NCI-H524 (cell line): ENCODE data around the gene AMER2.
A peak's percentile ranks its signal among the peaks of the same experiment; 100 is the strongest.

Source experiments
- DNase-seq, 2 experiments: peaks; one replicate each; lab custom pipeline; 2025; lab: John Stamatoyannopoulos, UW

The AMER2 gene

GRCh38 chr13:25151626-25152195, 20.4 kb downstream of the AMER2 start:
- DNase-seq: no peak

DNA sequence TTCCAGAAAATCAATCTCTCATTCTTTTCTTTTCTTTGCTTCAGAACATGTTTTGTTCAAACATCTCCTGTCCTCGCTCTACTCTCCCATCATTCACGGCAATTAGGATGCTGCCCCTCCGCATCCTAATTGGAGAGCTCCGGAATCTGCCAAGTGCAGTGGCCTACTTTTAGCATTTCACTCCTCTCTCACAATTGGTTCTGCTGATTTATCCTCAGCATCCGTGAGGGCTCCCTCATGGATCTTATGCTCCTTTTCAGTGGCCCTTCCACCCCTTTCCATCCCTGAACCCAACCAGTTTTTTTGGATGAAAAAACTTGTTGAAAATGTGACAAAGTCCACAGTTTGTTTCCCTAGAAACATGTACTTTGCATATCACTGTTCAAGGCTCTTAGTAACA, 22.4 kb downstream of the AMER2 start:
- DNase-seq: no peak

GRCh38 chr13:25148402-25148771, 23.7 kb downstream of the AMER2 start:
- no peak for DNase-seq

DNA sequence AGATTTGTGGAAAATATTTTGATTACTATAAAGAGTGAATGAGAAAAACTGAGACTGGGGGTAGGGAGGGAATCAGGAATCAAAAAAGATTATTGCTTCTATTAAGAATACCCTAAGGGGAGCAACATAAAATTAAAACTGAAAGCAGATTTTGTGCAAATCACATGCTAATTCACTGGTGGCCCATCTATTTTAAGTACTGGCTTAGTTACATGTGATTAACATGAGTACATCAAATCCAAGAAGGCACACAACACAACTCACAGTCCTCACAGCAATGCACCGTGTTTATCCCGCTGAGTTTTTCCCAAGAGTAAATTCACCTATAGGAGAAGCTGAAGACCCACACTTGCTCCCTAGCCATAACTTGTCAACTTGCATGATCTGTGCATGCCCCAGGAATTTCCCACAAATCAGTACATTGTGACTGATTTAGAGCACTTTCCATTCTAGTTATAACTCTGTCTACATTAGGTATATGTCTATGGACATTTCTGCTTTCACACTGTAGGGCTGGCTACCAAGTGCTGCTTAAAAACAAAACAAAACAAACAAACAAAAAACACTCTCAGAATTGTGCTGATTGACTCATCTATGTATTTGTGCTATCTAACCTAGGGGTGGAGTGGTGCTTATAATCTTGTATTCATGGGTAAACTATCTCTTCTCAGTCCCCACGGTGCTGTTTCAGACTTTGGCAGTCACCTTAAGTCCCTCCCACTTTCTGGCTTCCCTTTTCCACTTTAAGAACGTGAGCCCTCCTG, 24.3 kb downstream of the AMER2 start:
- DNase-seq: no peak

DNA sequence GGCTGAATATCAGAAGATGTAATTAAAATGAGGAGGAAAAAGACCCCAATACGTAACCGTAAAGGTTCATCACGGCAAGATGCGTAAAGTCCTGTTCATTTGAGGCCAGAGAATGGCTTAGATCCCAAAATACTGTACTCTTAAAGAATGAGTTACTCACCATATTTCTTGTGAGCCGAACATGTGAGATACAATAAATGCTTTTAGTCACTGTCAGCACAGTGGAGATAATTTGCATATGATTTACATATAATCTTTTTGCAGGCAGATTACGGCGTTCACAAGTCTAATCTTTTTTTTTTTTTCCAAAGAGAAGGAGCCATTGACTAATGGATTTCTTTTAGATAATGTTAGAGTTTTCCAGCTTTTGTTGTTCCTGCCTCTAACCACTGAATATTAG, 28.4 kb downstream of the AMER2 start:
- DNase-seq: no peak

- no peak for DNase-seq
These were observed 31.0 kb downstream of the AMER2 start for GRCh38 chr13:25141042-25141441.

DNA sequence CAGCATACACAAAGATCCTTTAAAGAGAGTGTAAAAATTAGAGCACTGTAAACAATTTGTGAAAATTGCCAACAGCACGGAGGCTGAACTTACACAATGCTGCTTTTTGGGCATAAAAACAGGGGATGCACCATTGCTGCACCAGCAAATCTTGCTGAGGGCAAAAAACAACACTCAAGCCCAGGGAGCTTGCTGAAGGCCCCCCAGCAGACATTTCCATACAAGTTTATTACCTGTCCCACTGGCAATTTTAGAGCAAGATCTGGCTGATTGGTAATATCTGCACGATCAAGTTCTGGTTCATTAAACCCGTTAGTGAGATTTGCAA, 34.3 kb downstream of the AMER2 start:
- DNase-seq: no peak

GRCh38 chr13:25136880-25137787, 35.0 kb downstream of the AMER2 start:
- DNase-seq: no peak

DNA sequence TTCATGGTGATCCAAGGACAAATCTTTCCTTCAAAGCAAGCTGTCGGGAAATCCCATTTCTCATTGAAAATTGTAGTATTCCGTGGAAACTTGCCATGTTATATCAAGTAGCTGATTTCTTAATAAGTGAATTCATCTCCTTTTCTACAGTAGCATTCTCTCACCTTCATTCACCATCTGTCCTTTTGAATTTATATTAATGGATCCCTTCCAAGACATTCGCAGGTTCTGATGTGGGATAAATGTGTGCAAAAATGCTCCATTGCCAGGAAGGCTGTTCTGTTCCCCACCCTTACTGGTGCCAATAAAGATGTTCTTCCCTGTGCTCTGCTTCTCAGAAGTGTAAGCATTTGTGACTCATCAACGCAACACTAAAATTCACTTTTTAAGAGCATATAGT, 36.2 kb downstream of the AMER2 start:
- no peak for DNase-seq

DNA sequence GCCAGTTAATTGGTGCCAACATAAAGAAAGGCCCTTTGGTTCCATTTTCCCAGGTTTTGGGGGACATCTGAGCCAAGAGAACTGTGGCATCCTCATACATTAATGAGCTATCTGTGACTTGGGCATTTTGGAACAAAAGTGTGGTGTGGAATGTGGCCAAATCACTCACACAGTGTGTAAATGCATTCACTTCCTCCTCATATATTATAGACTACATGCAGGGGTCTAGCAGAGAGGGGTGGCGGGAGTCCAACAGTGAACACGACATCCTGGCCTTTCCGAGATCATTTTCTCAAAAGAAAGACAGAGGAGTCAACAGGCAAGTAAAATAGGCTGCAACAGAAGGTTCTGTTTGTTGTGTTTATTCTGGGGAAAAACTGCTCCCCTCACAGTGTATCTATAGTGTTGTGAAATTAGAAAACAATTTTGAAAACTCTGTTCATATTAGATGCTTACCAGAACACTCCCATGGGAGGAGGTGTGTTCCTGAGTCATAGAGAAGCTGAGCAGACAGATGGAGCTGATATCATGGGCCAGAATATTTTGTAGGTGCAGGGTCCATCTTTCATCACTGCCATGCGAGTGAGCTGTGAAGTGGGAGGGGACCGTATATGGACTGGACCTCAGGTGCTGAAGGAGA, 39.2 kb downstream of the AMER2 start:
- DNase-seq: peak in 1 of 2 experiments; percentile 64

DNA sequence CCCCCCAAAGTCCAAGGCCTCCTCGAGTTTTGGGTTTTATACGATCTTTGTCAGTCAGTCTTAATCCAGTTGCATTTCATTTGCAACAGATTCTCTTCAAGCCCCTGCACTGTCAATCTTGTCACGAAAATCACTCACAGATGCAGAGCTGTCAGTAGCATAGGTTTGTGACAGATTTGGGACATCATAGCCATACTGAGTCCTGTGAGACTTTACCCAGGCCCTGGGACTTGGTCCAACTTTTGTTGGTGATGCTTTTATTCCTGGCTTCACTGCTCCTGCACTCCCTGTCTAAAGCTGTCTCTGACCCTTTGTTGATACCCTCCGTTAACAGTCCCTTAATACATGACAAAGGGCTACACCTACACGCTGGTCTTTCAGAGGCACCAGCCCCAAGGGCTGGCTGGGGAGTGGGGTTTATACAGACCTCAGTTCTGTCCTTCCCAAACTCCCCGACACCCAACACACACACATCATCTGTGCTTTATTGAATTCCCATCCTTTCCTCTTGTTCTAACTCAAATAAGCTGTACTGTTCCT, 40.1 kb downstream of the AMER2 start:
- DNase-seq: no peak

GRCh38 chr13:25130944-25131343, 41.1 kb downstream of the AMER2 start:
- DNase-seq: no peak

DNA sequence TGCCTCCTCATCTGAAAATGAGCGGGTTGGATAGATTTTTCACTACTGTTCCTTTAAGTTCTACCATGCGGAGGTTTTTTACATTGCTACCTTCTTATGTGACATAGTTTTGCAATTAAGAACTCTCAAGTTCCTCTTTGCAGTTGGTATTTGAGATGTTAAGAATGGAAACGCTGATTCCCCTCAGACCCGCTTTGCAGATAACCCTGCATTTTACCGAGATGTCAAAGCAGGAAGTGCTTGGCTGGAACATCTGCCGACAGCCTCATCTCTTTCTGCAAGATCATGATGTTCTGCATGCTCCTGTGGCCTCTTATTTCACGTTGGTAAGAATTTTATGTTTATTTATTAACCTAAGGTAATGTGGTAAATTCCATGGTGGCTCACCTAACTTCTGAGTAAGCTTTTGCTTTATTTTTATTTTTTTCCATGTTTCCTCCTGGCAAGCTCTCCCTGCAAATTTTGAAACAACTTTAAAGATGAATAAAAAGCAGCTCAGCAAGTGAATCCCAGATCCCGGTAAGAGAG, 53.6 kb downstream of the AMER2 start:
- no peak for DNase-seq

DNA sequence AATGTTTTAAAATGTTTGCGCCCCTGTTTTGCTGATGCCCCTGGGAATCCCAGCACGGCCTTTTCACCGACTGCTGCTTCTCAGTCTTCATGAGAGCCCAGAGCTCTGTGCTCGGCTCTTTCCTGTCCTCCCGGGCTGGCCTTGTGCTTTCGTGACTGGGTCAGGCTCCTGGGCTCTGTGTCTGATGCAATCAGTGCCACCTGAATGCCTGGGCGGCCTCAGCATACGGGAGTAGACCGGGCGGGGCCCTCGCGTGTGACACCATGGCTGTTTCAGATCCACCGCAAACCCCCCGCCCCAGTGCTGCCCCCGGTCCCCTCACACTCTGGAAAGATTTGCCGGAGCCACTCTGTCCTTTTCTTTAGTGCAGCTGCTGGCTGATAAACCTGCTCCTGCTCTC, 54.8 kb downstream of the AMER2 start:
- no peak for DNase-seq

DNA sequence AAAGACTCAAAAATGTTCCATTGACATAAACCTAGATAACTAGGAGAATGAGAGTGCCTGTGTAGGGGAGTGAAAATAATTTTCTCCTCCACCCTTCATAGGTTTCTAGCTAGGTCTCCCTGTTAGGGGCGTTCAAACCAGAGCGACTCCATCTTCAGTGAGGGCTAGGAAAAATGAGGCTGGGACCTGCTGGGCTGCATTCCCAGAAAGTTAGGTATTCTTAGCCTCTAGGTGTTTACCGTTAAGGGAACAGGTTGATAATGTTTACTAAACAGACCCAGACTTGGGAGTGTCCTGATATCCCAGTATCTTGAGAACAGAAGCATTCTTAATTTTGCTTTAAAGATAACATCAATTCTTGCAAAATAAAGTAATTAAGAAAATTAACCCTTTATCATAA, 56.0 kb downstream of the AMER2 start:
- no peak for DNase-seq

DNA sequence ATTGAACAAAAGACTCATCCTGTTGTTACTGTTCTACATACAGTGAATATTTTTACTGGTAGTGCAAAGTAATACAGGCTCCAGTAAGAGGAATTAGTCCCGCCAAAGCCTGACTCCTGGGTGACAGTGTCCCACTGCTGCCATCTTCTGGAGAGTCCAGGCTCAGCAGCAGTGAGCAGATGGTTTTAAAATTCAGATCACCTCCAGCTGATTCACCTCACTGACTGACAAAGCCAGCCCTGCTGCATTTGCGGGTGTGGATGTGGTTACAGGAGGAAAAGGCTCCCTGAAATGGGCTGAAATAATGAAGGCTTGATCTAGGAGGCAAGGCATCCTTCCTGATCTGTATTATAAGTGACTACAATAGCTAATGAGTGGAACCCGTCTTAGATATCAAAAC, 57.9 kb downstream of the AMER2 start:
- DNase-seq: peak; percentile 88 to 94

DNA sequence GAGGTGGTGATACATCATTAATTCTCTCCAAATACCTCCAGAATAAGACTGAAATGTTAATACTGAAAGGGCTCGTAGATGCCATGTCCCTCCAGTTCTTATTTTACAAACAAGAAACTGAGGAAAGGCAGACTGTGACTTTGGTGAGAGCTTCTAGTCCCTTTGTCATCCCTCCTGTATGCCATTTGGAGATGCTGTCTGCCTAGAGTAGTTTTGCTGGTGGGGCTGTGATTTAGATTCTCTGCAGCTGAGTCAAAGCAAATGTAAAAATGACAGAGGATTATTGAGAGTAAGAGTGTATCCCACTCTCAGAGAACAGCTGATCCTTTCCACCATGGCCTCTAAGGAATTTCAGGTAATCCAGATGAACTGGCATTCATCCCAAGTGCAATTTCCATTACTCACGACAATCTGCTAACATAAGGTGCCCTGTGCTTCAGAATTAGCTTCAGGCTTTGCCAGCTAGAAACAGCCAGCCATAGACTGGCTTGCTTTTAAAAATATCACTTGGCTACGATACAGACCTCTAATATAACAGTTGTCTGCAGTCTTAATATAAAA, 59.3 kb downstream of the AMER2 start:
- peak; percentile 93 to 97 for DNase-seq
